HepG2 (cell line): Measurements from ENCODE around the gene MAN2C1. TPM values are rescaled to one million over a fixed set of nuclear protein-coding genes. Genes with fewer than 3 reads are reported as not detected.
A peak's percentile ranks its signal among the peaks of the same experiment; 100 is the strongest.

ENCODE experiments used
- ATF1 ChIP-seq: IDR thresholded peaks from 2 replicates; pipeline ENCODE4 v1.6.1; 2016; ENCODE audit warnings: mild to moderate bottlenecking, control low read depth
- BRCA1 ChIP-seq: sonication (generic); formaldehyde crosslinking; IDR thresholded peaks from 2 replicates; pipeline ENCODE4 v1.4.0; 2020; ENCODE audit warnings: missing genetic modification reagents
- FOXK1 ChIP-seq: sonication (generic); formaldehyde crosslinking; IDR thresholded peaks from 2 replicates; pipeline ENCODE4 v1.4.0; 2020; ENCODE audit warnings: low read depth, missing genetic modification reagents, borderline replicate concordance
- KAT8 ChIP-seq: IDR thresholded peaks from 2 replicates; pipeline ENCODE4 v1.6.1; 2016; ENCODE audit warnings: missing genetic modification reagents, missing compliant biosample characterization
- KLF16 ChIP-seq, 2 experiments: sonication (generic) in 1 of 2; formaldehyde crosslinking in 1 of 2; IDR thresholded peaks; 2 replicates each; pipeline versions ENCODE4 v1.6.1 to v1.8.0; 2016 to 2023; ENCODE audit warnings: missing genetic modification reagents in 2 of 2, missing compliant biosample characterization in 1 of 2
- KMT2A ChIP-seq: sonication (generic); formaldehyde crosslinking; IDR thresholded peaks from 2 replicates; pipeline ENCODE4 v1.4.0; 2020; ENCODE audit warnings: missing genetic modification reagents
- NFAT5 ChIP-seq: sonication (generic); formaldehyde crosslinking; IDR thresholded peaks from 2 replicates; pipeline ENCODE4 v1.4.0; 2020; ENCODE audit warnings: missing genetic modification reagents
- RAD21 ChIP-seq: fragments of 450-650 bp; formaldehyde crosslinking; IDR thresholded peaks from 2 replicates; pipeline ENCODE4 v1.5.0; 2020; ENCODE audit warnings: mild to moderate bottlenecking
- SALL2 ChIP-seq: sonication (generic); formaldehyde crosslinking; IDR thresholded peaks from 2 replicates; pipeline ENCODE4 v1.8.1; 2023; ENCODE audit warnings: mild to moderate bottlenecking, missing genetic modification reagents, inconsistent platforms
- SPEN ChIP-seq: sonication (generic); formaldehyde crosslinking; IDR thresholded peaks from 2 replicates; pipeline ENCODE4 v1.5.1; 2020; ENCODE audit warnings: low read depth, mild to moderate bottlenecking, missing genetic modification reagents
- SRF ChIP-seq: IDR thresholded peaks from 2 replicates; pipeline ENCODE4 v1.6.1; 2011; ENCODE audit warnings: mild to moderate bottlenecking, low read depth, low read length, moderate library complexity
- TFDP2 ChIP-seq: sonication (generic); formaldehyde crosslinking; IDR thresholded peaks from 2 replicates; pipeline ENCODE4 v1.4.0; 2020; ENCODE audit warnings: missing genetic modification reagents
- ZIK1 ChIP-seq: sonication (generic); formaldehyde crosslinking; IDR thresholded peaks from 2 replicates; pipeline ENCODE4 v1.5.0; 2020; ENCODE audit warnings: mild to moderate bottlenecking, low read depth, missing genetic modification reagents, borderline replicate concordance
- ZNF251 ChIP-seq: sonication (generic); formaldehyde crosslinking; IDR thresholded peaks from 2 replicates; pipeline ENCODE4 v1.9.0; 2021; ENCODE audit warnings: mild to moderate bottlenecking, missing genetic modification reagents
- ZNF3 ChIP-seq: IDR thresholded peaks from 2 replicates; pipeline ENCODE4 v1.7.0; 2017; ENCODE audit warnings: inconsistent platforms
- ZNF484 ChIP-seq: sonication (generic); formaldehyde crosslinking; IDR thresholded peaks from 2 replicates; pipeline ENCODE4 v1.5.1; 2020; ENCODE audit warnings: mild to moderate bottlenecking, low read depth, missing genetic modification reagents, borderline replicate concordance
- ZNF629 ChIP-seq: sonication (generic); formaldehyde crosslinking; conservative IDR thresholded peaks from 2 replicates; pipeline ENCODE4 v1.5.0; 2020; ENCODE audit warnings: missing genetic modification reagents
- polyA plus RNA-seq, 8 experiments: library from polyadenylated mRNA; depleted of rRNA in 3 of 8; stranded (reverse) in 7 of 8; unstranded in 1 of 8; fragments of >200 nt; fragmentation: Illumina TruSeq in 4 of 8; extraction: Trizol in 4 of 8; gene quantifications; 2 replicates each; pipeline versions ENCODE4 v1.2.1 to v1.2.3, GENCODE V29; 2011 to 2016; ENCODE audit warnings: low read depth in 4 of 8, missing spikeins in 1 of 8, mixed read lengths in 1 of 8; ENCODE audit not compliant: insufficient read depth in 1 of 8
- total RNA-seq, 5 experiments: library from RNA; depleted of rRNA; stranded (reverse); fragments of >200 nt; fragmentation: Illumina TruSeq; extraction: Trizol; gene quantifications; 2 replicates each; pipeline ENCODE4 v1.2.3, GENCODE V29; 2016; ENCODE audit warnings: low read depth in 1 of 5
- TF ChIP-seq, protein P1 (sequence below): sonication (generic); formaldehyde crosslinking; IDR thresholded peaks from 2 replicates; pipeline ENCODE4 v1.4.0; 2020; ENCODE audit warnings: low read depth, mild to moderate bottlenecking, missing genetic modification reagents
- TF ChIP-seq, protein P2 (sequence below): sonication (generic); formaldehyde crosslinking; IDR thresholded peaks from 2 replicates; pipeline ENCODE4 v1.5.0; 2020; ENCODE audit warnings: missing genetic modification reagents

MAN2C1 gene
- total and polyA plus RNA-seq, 2 of the 13 experiments (the other 11 are each of a cell fraction or from before 2014, with no cell fraction given), result 62.6 to 71.0 TPM

- 0 out of 2 replicates have a peak, but pooled peaks have one; percentile 32 for TF ChIP-seq ATF1
- TF ChIP-seq SRF, result 0 out of 2 replicates have a peak, but pooled peaks have one; percentile 0
- no peak for TF ChIP-seq KAT8
- TF ChIP-seq ZNF251 (CRISPR knock-in tag), result 0 out of 2 replicates have a peak, but pooled peaks have one; percentile 30
- TF ChIP-seq NFAT5, result 0 out of 2 replicates have a peak, but pooled peaks have one; percentile 43
- 0 out of 2 replicates have a peak, but pooled peaks have one; percentile 20 for TF ChIP-seq KMT2A (CRISPR knock-in tag)
- TF ChIP-seq FOXK1, result no peak
- TF ChIP-seq BRCA1, result peak; percentile 0; the same call in 1 of the 2 replicates
- peak; percentile 2; the same call in 1 of the 2 replicates for TF ChIP-seq ZNF629
- TF ChIP-seq KLF16 (CRISPR knock-in tag; IDR thresholded peaks at IDR 0.05), result no peak
- TF ChIP-seq, protein P1, sequence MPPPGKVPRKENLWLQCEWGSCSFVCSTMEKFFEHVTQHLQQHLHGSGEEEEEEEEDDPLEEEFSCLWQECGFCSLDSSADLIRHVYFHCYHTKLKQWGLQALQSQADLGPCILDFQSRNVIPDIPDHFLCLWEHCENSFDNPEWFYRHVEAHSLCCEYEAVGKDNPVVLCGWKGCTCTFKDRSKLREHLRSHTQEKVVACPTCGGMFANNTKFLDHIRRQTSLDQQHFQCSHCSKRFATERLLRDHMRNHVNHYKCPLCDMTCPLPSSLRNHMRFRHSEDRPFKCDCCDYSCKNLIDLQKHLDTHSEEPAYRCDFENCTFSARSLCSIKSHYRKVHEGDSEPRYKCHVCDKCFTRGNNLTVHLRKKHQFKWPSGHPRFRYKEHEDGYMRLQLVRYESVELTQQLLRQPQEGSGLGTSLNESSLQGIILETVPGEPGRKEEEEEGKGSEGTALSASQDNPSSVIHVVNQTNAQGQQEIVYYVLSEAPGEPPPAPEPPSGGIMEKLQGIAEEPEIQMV (CRISPR knock-in tag), result no peak
- TF ChIP-seq SPEN (CRISPR knock-in tag), result no peak
- no peak for TF ChIP-seq SALL2
- no peak for TF ChIP-seq ZIK1 (CRISPR knock-in tag)
- TF ChIP-seq ZNF3, result no peak
- no peak for TF ChIP-seq RAD21 (CRISPR knock-in tag)
- TF ChIP-seq ZNF484 (CRISPR knock-in tag), result no peak
- TF ChIP-seq TFDP2 (CRISPR knock-in tag), result peak; percentile 62
- TF ChIP-seq, protein P2, sequence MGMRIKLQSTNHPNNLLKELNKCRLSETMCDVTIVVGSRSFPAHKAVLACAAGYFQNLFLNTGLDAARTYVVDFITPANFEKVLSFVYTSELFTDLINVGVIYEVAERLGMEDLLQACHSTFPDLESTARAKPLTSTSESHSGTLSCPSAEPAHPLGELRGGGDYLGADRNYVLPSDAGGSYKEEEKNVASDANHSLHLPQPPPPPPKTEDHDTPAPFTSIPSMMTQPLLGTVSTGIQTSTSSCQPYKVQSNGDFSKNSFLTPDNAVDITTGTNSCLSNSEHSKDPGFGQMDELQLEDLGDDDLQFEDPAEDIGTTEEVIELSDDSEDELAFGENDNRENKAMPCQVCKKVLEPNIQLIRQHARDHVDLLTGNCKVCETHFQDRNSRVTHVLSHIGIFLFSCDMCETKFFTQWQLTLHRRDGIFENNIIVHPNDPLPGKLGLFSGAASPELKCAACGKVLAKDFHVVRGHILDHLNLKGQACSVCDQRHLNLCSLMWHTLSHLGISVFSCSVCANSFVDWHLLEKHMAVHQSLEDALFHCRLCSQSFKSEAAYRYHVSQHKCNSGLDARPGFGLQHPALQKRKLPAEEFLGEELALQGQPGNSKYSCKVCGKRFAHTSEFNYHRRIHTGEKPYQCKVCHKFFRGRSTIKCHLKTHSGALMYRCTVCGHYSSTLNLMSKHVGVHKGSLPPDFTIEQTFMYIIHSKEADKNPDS (CRISPR knock-in tag), result 0 out of 2 replicates have a peak, but pooled peaks have one; percentile 6
Observed at GRCh38 chr15:75367406-75367912, 948 bp downstream of the MAN2C1 start (continued).
